AG08396 (cell line): ENCODE data around the gene TSPYL4.

Experiments
- DNase-seq: peaks from one replicate; pipeline ENCODE4 v3.0.0; 2012; ENCODE audit warnings: low spot score, mixed read lengths

Gene TSPYL4

GRCh38 chr6:116268589-116269293 lies 14.9 kb upstream of the TSPYL4 start:
- peak; percentile 36 for DNase-seq

GRCh38 chr6:116267836-116268588 lies 14.1 kb upstream of the TSPYL4 start:
- no peak for DNase-seq

- DNase-seq = no peak
Observed at GRCh38 chr6:116266803-116267202, 12.9 kb upstream of the TSPYL4 start.

DNA sequence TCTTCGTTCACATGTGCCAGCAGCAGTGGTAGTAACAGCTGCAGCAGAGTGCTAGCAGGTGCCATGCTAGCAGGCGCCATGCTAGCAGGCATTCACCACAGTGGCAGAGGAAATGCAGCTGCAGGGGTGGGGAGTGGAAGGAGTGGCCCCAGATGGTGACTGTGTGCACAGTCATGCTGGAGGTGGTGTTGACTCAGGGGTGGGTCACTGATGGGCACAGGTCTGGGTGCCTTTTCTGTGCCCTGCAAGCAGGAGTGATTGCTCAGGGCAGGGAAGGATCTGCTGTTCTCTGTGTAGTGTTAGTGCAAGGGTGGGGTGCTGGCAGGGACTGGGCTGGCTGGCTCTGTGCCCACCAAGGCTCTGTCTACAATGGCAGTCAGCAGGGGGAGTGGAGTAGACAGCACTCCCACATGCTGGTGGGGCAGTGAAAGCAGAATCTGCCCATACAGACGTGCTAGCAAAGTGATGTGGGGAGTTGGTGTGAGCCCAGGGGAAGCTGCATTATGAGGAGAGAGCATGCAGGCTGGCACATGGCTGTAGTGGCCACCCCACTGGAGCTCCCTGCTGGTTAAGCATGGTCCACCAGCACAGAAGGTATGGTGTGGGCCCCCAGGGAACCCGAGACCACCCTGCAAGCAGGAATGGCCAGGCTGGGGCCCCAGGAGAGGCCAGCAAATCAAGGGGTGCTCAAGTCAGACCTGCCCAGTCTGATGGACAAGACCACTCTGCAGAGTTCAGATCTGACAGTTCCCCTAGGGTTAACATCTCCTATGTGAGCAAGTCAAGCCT lies 11.4 kb upstream of the TSPYL4 start:
- no peak for DNase-seq

- DNase-seq = no peak
Observed at GRCh38 chr6:116263353-116263752, 9.5 kb upstream of the TSPYL4 start.

DNA sequence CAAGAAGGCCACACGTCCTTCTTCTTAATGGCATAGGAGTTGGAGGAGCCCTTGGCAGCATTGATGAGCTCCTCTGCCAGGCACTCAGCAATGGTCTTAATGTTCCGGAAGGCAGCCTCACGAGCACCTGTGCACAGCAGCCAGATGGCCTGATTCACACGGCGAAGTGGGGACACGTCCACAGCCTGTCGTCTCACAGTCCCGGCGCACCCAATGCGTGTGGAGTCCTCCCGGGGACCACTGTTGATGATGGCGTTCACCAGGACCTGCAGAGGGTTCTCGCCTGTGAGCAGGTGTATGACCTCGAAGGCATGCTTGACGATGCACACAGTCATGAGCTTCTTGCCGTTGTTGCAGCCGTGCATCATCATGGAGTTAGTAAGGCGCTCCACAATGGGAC lies 4.6 kb upstream of the TSPYL4 start:
- DNase-seq = no peak

GRCh38 chr6:116256694-116257093 lies 2.8 kb upstream of the TSPYL4 start:
- no peak for DNase-seq

GRCh38 chr6:116255246-116255800 lies 1.4 kb upstream of the TSPYL4 start:
- no peak for DNase-seq

GRCh38 chr6:116254297-116255056 lies 602 bp upstream of the TSPYL4 start:
- no peak for DNase-seq

DNA sequence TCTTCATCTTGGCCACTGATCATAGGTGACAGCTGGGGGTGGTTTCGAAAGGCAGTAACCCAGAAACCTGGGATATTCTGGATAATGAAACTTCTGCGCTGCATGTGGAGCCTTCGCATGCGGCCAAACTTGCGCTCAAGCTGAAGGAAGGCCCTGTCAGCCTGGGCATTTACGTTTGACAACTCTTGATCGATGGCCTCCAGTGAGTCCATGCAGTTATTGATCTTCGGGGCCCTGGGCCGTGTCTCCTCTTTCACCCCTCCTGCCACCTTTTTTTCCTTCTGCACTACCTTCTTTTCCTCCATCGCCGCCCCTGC lies 729 bp downstream of the TSPYL4 start:
- DNase-seq = no peak

DNA sequence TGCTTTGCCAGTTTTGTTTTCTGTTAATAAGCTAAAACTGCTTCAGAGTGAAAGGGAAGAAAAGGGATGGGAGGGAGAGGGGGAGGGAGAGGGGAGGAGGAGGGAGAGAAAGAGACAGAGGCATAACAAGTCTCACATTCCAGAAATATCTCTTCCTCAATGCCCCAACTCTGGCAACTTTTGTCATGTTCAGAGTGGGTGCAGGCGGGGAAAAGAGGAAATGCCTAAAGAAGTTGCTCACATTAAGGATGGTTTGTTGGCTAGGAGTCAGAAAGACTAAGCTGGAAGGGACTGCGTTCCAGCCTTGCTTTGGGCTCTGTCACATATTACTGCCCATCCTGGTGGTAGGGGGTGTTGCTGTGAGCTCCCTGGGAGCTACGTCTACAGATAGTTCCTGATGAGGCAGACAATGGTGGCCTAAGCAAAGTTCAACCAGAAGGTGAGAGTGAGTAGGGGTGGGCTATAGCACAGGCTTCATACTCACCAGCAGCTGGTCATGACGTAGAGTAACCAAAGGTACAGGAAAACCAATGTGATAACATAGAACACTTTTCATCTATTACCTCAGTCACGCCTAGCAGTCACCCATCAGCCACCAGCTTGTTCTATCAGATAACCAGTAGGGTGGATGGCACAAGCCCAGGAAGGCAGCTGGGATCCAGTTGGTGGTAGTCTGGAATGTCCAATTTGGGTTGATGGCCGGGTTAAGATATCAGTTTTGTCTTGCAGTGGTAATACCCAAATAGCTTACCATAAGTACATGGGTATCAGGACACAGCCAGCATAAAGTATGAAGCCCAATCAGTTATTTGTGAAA lies 2.1 kb downstream of the TSPYL4 start:
- peak; percentile 24 for DNase-seq

- DNase-seq = no peak
Observed at GRCh38 chr6:116248577-116248976, 5.3 kb downstream of the TSPYL4 start.

- no peak for DNase-seq
Observed at GRCh38 chr6:116247285-116247684, 6.6 kb downstream of the TSPYL4 start.

- DNase-seq = peak; percentile 53
Observed at GRCh38 chr6:116246089-116246488, 7.8 kb downstream of the TSPYL4 start.

DNA sequence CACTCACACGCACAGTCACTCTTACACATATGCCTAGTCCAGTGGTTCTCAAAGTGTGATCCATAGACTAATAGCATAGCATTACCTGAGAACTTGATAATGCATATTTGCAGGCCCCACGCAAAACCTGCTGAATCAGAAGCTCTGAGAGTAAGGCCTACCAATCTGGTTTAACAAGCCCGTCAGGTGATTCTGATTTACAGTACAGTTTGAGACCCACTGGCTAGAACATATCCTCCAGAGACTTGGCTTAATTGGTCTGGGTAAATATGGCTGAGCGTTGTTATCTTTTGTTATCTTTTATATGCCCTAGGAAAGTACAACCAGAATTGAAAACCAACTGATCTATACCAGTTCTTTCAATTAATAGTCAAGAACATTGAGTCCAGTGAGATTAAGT lies 9.6 kb downstream of the TSPYL4 start:
- DNase-seq = no peak

- DNase-seq = no peak
Observed at GRCh38 chr6:116239856-116240255, 14.0 kb downstream of the TSPYL4 start.

DNA sequence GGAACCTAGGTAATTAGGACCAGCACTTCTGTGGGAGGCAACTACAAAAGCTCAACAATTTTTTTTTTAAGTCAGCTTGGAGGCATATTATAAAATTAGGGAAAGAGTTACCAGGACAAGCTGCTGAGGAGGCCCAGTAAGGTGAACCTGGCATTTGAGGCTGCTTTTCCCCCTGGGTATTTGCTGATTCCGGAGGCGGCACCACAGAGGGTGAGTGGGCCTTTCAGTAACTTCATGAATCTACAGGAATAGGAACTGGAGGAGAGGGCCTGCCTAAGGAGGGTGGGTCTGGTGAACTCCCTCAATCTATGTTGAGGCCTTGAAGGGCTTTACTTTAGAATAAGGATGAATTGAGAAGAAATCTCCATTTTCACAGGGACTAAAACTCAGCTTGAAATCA lies 14.6 kb downstream of the TSPYL4 start:
- DNase-seq = no peak

DNA sequence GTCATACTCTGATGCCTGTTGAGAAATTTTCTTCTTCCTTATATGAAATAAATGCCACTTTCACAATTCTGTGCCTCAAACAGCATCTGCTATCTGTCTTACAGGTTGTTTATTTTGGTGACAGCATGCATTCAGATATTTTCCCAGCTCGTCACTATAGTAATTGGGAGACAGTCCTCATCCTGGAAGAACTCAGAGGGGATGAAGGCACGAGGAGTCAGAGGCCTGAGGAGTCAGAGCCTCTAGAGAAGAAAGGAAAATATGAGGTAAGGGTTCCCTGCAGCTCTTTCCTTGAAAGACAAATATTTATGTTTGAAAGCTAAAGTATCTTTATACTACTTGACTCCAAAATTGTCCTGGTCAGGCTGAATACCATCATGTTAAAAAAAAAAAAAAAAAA lies 15.8 kb downstream of the TSPYL4 start:
- peak; percentile 15 for DNase-seq

GRCh38 chr6:116234689-116235088 lies 19.2 kb downstream of the TSPYL4 start:
- no peak for DNase-seq

GRCh38 chr6:116229287-116229913 lies 24.5 kb downstream of the TSPYL4 start:
- peak; percentile 50 for DNase-seq

DNA sequence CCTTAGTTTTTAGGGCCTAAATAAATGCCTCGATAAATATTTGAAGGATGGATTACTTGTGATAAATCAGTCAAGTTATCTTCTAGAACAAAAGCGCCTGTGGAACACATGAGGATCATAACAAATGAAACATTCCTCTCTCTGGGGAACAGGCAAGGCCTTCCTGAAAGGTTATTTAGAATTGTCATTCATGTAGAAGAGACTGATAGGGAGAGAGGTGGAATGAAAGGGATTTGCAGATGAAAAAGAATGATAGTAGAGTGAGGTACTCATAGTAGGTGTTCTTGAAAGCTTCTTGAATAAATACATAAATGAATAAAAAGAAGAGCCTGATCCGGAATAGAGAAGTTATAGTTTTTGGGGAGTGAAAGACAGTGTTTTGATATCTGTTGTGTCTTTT lies 30.5 kb downstream of the TSPYL4 start:
- no peak for DNase-seq
